SIG-M5 treated with dmso at 0.1 percent for 504 hours (cell line): ENCODE measurements around the gene ESPN.

Experiments used
- DNase-seq: peaks from one replicate; lab custom pipeline; 2025; ENCODE audit not compliant: unreplicated experiment; lab: John Stamatoyannopoulos, UW

Gene ESPN

GRCh38 chr1:6463120-6463412 lies 38.5 kb downstream of the ESPN start:
- DNase-seq, result no peak

- no peak for DNase-seq
These were observed 39.9 kb downstream of the ESPN start for GRCh38 chr1:6464514-6464836.

- no peak for DNase-seq
These were observed 40.3 kb downstream of the ESPN start for GRCh38 chr1:6464915-6465314.

- no peak for DNase-seq
These were observed 41.0 kb downstream of the ESPN start for GRCh38 chr1:6465461-6466005.

GRCh38 chr1:6466023-6466422 lies 41.4 kb downstream of the ESPN start, which contains the start of gene TNFRSF25:
TSS of gene TNFRSF25 (minus strand) at chr1:6466173. CDS start at chr1:6466107, 66 bp downstream.
- no peak for DNase-seq

- no peak for DNase-seq
These were observed 42.2 kb downstream of the ESPN start for GRCh38 chr1:6466751-6467150.

GRCh38 chr1:6467224-6467623 lies 42.6 kb downstream of the ESPN start:
- no peak for DNase-seq

GRCh38 chr1:6467744-6468688 lies 43.4 kb downstream of the ESPN start:
- no peak for DNase-seq

GRCh38 chr1:6468729-6469461 lies 44.3 kb downstream of the ESPN start:
- no peak for DNase-seq

GRCh38 chr1:6470132-6471085 lies 45.8 kb downstream of the ESPN start:
- DNase-seq, result no peak

- DNase-seq, result no peak
These were observed 46.8 kb downstream of the ESPN start for GRCh38 chr1:6471086-6471969.

GRCh38 chr1:6471970-6472368 lies 47.4 kb downstream of the ESPN start:
- no peak for DNase-seq

- no peak for DNase-seq
These were observed 47.8 kb downstream of the ESPN start for GRCh38 chr1:6472391-6472790.

- DNase-seq, result no peak
These were observed 48.6 kb downstream of the ESPN start for GRCh38 chr1:6473156-6473555.

GRCh38 chr1:6473974-6474814 lies 49.6 kb downstream of the ESPN start:
- no peak for DNase-seq

- DNase-seq, result no peak
These were observed 50.3 kb downstream of the ESPN start for GRCh38 chr1:6474815-6475282.

- peak; percentile 11 for DNase-seq
These were observed 51.0 kb downstream of the ESPN start for GRCh38 chr1:6475381-6476133.

- DNase-seq, result no peak
These were observed 51.9 kb downstream of the ESPN start for GRCh38 chr1:6476483-6476882.
